CD14-positive monocyte (primary cell): ENCODE data around the gene RNF223. TPM values are rescaled to one million over a fixed set of nuclear protein-coding genes. Genes with fewer than 3 reads are reported as not detected.
A peak's percentile ranks its signal among the peaks of the same experiment; 100 is the strongest.

Source experiments
- DNase-seq, 3 donors: peaks; one replicate each; pipeline ENCODE4 v3.0.0-alpha.2; 2011 to 2022
- H2AFZ ChIP-seq: 2 replicates; pipeline ENCODE4 v1.6.0; 2012; ENCODE audit warnings: mild to moderate bottlenecking, low read depth, low read length, inconsistent platforms; ENCODE audit not compliant: insufficient read depth, poor library complexity, severe bottlenecking
- H3K27ac ChIP-seq, 2 donors: 1 replicate in 1 of 2; 2 replicates in 1 of 2; pipeline ENCODE4 v1.5.1; 2012 to 2013; ENCODE audit warnings: low read length in 2 of 2, control low read depth in 1 of 2, inconsistent platforms in 1 of 2, low read depth in 1 of 2, mild to moderate bottlenecking in 1 of 2
- H3K27me3 ChIP-seq, 2 donors: one replicate each; pipeline versions ENCODE4 v1.6.0 to v1.6.1; 2011 to 2013; ENCODE audit warnings: low read length in 2 of 2; ENCODE audit not compliant: control insufficient read depth in 2 of 2, insufficient read depth in 2 of 2
- H3K36me3 ChIP-seq, 2 donors: replicated peaks in 1 of 2; 1 replicate in 1 of 2; 2 replicates in 1 of 2; pipeline versions ENCODE4 v1.5.1 to v1.6.1; 2012 to 2013; ENCODE audit warnings: low read length in 2 of 2, control low read depth in 1 of 2, inconsistent platforms in 1 of 2, mild to moderate bottlenecking in 1 of 2; ENCODE audit not compliant: insufficient read depth in 2 of 2, control insufficient read depth in 1 of 2
- H3K4me1 ChIP-seq, 2 donors: 1 replicate in 1 of 2; 2 replicates in 1 of 2; pipeline versions ENCODE4 v1.5.1 to v1.6.1; 2012 to 2013; ENCODE audit warnings: low read length in 2 of 2, control low read depth in 1 of 2, inconsistent platforms in 1 of 2, mild to moderate bottlenecking in 1 of 2, moderate library complexity in 1 of 2; ENCODE audit not compliant: insufficient read depth in 2 of 2, control insufficient read depth in 1 of 2
- H3K4me2 ChIP-seq: replicated peaks from 2 replicates; pipeline ENCODE3; 2012; ENCODE audit warnings: low read length, moderate library complexity, mild to moderate bottlenecking; ENCODE audit not compliant: poor library complexity, severe bottlenecking; ENCODE audit errors: extremely low read depth
- H3K4me3 ChIP-seq, 3 experiments: fragments of 200-600 bp in 1 of 3; sonication (generic) in 1 of 3; replicated peaks in 1 of 3; 1 replicate in 2 of 3; 2 replicates in 1 of 3; pipeline ENCODE4 v1.5.1; 2011 to 2013; ENCODE audit warnings: low read length in 3 of 3, mild to moderate bottlenecking in 3 of 3, control low read depth in 2 of 3, low read depth in 2 of 3, inconsistent platforms in 1 of 3, moderate library complexity in 1 of 3
- H3K79me2 ChIP-seq: 2 replicates; pipeline ENCODE4 v1.6.0; 2012; ENCODE audit warnings: mild to moderate bottlenecking, control low read depth, inconsistent platforms, low read length, moderate library complexity; ENCODE audit not compliant: insufficient read depth
- H3K9ac ChIP-seq: 2 replicates; pipeline ENCODE4 v1.6.0; 2017; ENCODE audit warnings: low read length, mild to moderate bottlenecking; ENCODE audit not compliant: insufficient read depth, poor library complexity, severe bottlenecking
- H3K9me3 ChIP-seq, 2 donors: replicated peaks in 1 of 2; 1 replicate in 1 of 2; 2 replicates in 1 of 2; pipeline versions ENCODE4 v1.5.1 to v1.6.1; 2012 to 2013; ENCODE audit warnings: low read length in 2 of 2, control low read depth in 1 of 2; ENCODE audit not compliant: control insufficient read depth in 1 of 2, insufficient read depth in 1 of 2
- H4K20me1 ChIP-seq: 2 replicates; pipeline ENCODE4 v1.6.0; 2012; ENCODE audit warnings: mild to moderate bottlenecking, low read length, control low read depth, moderate library complexity; ENCODE audit not compliant: insufficient read depth
- H3K27ac Mint-ChIP-seq, 7 donors: one replicate each; pipeline ENCODE4 v1.8.0; 2020; ENCODE audit warnings: mild to moderate bottlenecking in 7 of 7, mixed read lengths in 7 of 7, moderate library complexity in 6 of 7, inconsistent platforms in 2 of 7
- H3K27me3 Mint-ChIP-seq, 3 donors: one replicate each; pipeline ENCODE4 v1.8.0; 2021 to 2022; ENCODE audit warnings: low read depth in 3 of 3, mild to moderate bottlenecking in 3 of 3, mixed read lengths in 3 of 3, moderate library complexity in 3 of 3, inconsistent platforms in 1 of 3
- H3K36me3 Mint-ChIP-seq, 2 donors: one replicate each; pipeline ENCODE4 v1.8.0; 2020; ENCODE audit warnings: mixed read lengths in 2 of 2, inconsistent platforms in 1 of 2, mild to moderate bottlenecking in 1 of 2
- H3K4me1 Mint-ChIP-seq: one replicate; pipeline ENCODE4 v1.8.0; 2020; ENCODE audit warnings: mild to moderate bottlenecking, mixed read lengths
- H3K4me3 Mint-ChIP-seq, 2 donors: one replicate each; pipeline ENCODE4 v1.8.0; 2020; ENCODE audit warnings: mild to moderate bottlenecking in 2 of 2, mixed read lengths in 2 of 2, moderate library complexity in 1 of 2
- H3K9me3 Mint-ChIP-seq, 7 donors: one replicate each; pipeline ENCODE4 v1.8.0; 2020 to 2022; ENCODE audit warnings: mixed read lengths in 7 of 7, mild to moderate bottlenecking in 6 of 7, moderate library complexity in 6 of 7, inconsistent platforms in 2 of 7
- WGBS: methylation state at CpG from one replicate; pipeline ENCODE4 v1.1.5; 2013; ENCODE audit warnings: missing lambda C conversion rate; ENCODE audit not compliant: insufficient coverage; 5-methylcytosine and 5-hydroxymethylcytosine counted together
- intact Hi-C, 2 donors: fragments of 100-400 bp; cut with micrococcal nuclease; formaldehyde crosslinking; loops; one replicate each; pipeline versions ENCODE4 v1.15.0 to v1.15.1; 2023
- polyA plus RNA-seq, 3 donors: library from polyadenylated mRNA; depleted of rRNA in 1 of 3; unstranded in 2 of 3; stranded (reverse) in 1 of 3; fragments of 300-500 nt in 2 of 3; fragments of >200 nt in 1 of 3; fragmentation: Illumina TruSeq in 2 of 3; gene quantifications; 1 replicate in 2 of 3; 2 replicates in 1 of 3; pipeline ENCODE4 v1.2.3, GENCODE V29; 2012 to 2021
- TF ChIP-seq, protein P1 (sequence below): fragments of 200-600 bp; IDR thresholded peaks from one replicate; pipeline ENCODE4 v1.8.0; 2022; ENCODE audit warnings: antibody characterized with exemption, mild to moderate bottlenecking

The RNF223 gene
- polyA plus RNA-seq, 3 donors: not detected

DNA sequence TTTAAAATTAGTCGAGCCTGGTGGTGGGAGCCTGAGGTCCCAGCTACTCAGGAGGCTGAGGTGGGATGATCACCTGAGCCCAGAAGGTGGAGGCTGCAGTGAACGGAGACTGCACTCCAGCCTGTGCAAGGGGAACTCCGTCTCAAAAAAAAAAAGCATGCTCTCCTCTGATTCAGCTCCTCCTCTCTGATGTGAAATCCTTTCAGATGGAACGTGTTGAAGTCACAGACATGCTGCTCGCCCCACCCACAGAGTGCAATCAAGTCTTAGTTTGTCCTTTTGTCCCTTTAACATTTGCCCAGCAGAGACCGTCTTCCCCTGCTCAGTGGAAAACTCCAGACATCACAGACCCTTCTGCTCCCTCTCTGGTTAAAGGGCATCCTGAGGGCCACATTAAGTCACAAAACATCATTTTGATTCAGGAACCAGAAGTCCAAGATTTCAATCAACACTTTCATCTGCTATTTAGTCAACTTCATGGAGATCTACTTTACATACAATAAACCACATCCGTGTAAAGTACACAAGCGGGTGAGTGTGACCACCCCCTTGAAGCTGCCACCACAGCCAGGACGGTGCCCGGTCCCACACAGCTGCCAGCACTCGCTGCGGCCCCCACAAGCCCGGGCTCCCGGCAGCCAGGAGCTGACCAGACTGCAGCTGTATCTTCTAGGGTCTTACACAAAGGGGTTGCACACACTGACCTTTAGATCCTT, 18.9 kb upstream of the RNF223 start:
- Histone ChIP-seq H4K20me1 (no peaks in the 10 kb centered on the region), H3K4me2 (no peak overlapping the region), H3K9me3 (no peaks in the 10 kb centered on the region), H3K36me3 (no peaks in the 10 kb centered on the region), H3K4me1 (no peaks in the 10 kb centered on the region), H3K4me3 (no peak overlapping the region), H3K9ac (no peak overlapping the region), H3K79me2 (no peaks in the 10 kb centered on the region), H2AFZ (no peak overlapping the region), H3K27ac (no peak overlapping the region), H3K27me3 (no peaks in the 10 kb centered on the region)
- no peak overlapping the region for H3K4me3 Mint-ChIP-seq
- TF ChIP-seq, protein P1, sequence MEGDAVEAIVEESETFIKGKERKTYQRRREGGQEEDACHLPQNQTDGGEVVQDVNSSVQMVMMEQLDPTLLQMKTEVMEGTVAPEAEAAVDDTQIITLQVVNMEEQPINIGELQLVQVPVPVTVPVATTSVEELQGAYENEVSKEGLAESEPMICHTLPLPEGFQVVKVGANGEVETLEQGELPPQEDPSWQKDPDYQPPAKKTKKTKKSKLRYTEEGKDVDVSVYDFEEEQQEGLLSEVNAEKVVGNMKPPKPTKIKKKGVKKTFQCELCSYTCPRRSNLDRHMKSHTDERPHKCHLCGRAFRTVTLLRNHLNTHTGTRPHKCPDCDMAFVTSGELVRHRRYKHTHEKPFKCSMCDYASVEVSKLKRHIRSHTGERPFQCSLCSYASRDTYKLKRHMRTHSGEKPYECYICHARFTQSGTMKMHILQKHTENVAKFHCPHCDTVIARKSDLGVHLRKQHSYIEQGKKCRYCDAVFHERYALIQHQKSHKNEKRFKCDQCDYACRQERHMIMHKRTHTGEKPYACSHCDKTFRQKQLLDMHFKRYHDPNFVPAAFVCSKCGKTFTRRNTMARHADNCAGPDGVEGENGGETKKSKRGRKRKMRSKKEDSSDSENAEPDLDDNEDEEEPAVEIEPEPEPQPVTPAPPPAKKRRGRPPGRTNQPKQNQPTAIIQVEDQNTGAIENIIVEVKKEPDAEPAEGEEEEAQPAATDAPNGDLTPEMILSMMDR: no peak
- no peaks in the 10 kb centered on the region for H3K4me1 Mint-ChIP-seq
- intact Hi-C loops: no loop called here
- no peaks in the 10 kb centered on the region for H3K36me3 Mint-ChIP-seq
- DNase-seq: no peak
- H3K27ac Mint-ChIP-seq: no peak overlapping the region
- 90% methylated on average over 14 of the region's 14 CpGs for WGBS
- H3K27me3 Mint-ChIP-seq: peaks cover 0 to 4% (median 0%) of the 10 kb centered on the region in 3 donors
- H3K9me3 Mint-ChIP-seq: peaks cover 0 to 5% (median 2%) of the 10 kb centered on the region in 7 donors

DNA sequence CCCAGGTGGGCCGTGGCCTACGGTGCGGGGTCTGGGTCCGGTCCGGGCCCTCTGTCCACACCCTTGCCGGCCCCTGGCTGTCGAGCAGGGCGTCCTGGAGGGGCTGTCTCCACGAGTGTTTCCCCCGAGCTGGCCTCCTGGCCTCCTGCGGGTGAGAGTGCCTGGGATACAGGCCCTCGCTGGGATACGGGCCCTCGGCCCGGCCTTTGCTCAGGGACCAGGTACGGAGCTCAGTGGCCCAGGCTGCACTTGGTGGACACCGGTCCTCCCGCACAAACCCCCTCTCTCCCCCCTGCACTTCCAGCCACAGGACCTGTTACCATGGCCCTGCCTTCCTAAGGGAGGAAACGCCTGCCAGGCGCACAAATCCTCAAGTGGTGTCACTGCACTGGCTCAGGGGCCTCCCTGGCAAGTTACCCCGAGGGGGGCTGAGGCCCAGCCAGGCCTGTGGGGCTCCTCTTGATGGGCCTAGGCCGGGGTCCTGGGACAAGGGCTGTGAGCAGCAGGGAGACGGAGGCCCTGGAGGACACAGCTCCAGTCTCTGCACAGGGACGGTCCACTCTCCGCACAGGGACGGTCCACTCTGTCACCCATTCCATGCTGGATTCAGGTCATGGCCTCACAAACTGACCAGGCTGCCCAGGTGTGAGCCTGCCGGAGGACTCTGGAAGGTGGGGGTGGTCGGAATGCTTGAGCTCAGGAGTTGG, 18.2 kb upstream of the RNF223 start:
- no peaks in the 10 kb centered on the region for H4K20me1 ChIP-seq
- no peak overlapping the region for H3K27ac ChIP-seq
- DNase-seq: no peak
- H3K27ac Mint-ChIP-seq: peak overlapping the region in 1 of 7 donors; percentile 50
- H3K9me3 Mint-ChIP-seq: peaks cover 0 to 5% (median 0%) of the 10 kb centered on the region in 7 donors
- H3K4me1 Mint-ChIP-seq: no peaks in the 10 kb centered on the region
- H3K36me3 Mint-ChIP-seq: no peaks in the 10 kb centered on the region
- no peaks in the 10 kb centered on the region for H3K4me1 ChIP-seq
- H3K79me2 ChIP-seq: no peaks in the 10 kb centered on the region
- no peak overlapping the region for H3K4me3 Mint-ChIP-seq
- no peaks in the 10 kb centered on the region for H3K9me3 ChIP-seq
- TF ChIP-seq, protein P1: no peak
- no peak overlapping the region for H2AFZ ChIP-seq
- H3K36me3 ChIP-seq: no peaks in the 10 kb centered on the region
- no peak overlapping the region for H3K4me2 ChIP-seq
- H3K9ac ChIP-seq: no peak overlapping the region
- H3K4me3 ChIP-seq: no peak overlapping the region
- peaks cover 0 to 4% (median 0%) of the 10 kb centered on the region in 3 donors for H3K27me3 Mint-ChIP-seq
- no peaks in the 10 kb centered on the region for H3K27me3 ChIP-seq
- intact Hi-C loops: no loop called here
- WGBS: 96% methylated on average over 27 of the region's 28 CpGs
